ENCODE measurements around the gene INPP5B. TPM values are rescaled to one million over a fixed set of nuclear protein-coding genes. Genes with fewer than 3 reads are reported as not detected.
A peak's percentile ranks its signal among the peaks of the same experiment; 100 is the strongest.

The INPP5B gene
- total RNA-seq: 10 to 100 TPM; 27.4 to 33.1 TPM
- polyA plus RNA-seq (ENCODE audit: insufficient read length in 6 of 6): 10 to 100 TPM; 22.5 to 39.9 (median 31.3) TPM
- long read RNA-seq, donor 1, partial matches to known transcripts: 9 of 9 reads
- long read RNA-seq, donor 1, other reads (novel, unspliced or antisense): 0 of 9 reads
- long read RNA-seq, donor 2, partial matches to known transcripts: 0 of 1 reads
- long read RNA-seq, donor 2, other reads (novel, unspliced or antisense): 0 of 1 reads
- long read RNA-seq, donor 3, partial matches to known transcripts: 0 of 1 reads
- long read RNA-seq, donor 3, other reads (novel, unspliced or antisense): 0 of 1 reads
- long read RNA-seq, donor 4, partial matches to known transcripts: 1 of 6 reads
- long read RNA-seq, donor 4, other reads (novel, unspliced or antisense): 2 of 6 reads
- long read RNA-seq, donor 5, partial matches to known transcripts: 0 of 2 reads
- long read RNA-seq, donor 5, other reads (novel, unspliced or antisense): 0 of 2 reads
- long read RNA-seq, donor 6, partial matches to known transcripts: 0 of 1 reads
- long read RNA-seq, donor 6, other reads (novel, unspliced or antisense): 0 of 1 reads
- long read RNA-seq, donor 7, partial matches to known transcripts: 49 of 51 reads
- long read RNA-seq, donor 7, other reads (novel, unspliced or antisense): 0 of 51 reads
- long read RNA-seq, donor 8, partial matches to known transcripts: 5 of 7 reads
- long read RNA-seq, donor 8, other reads (novel, unspliced or antisense): 0 of 7 reads
- long read RNA-seq, donor 9: 0 reads
- long read RNA-seq, donor 10: 0 reads
- long read RNA-seq, donor 11, partial matches to known transcripts: 0 of 1 reads
- long read RNA-seq, donor 11, other reads (novel, unspliced or antisense): 0 of 1 reads
- long read RNA-seq, donor 12: 0 reads

GRCh38 chr1:37946703-37947360 lies at the start of gene INPP5B:
Gene INPP5B (minus strand): TSS chr1:37947053. CDS start chr1:37946308, 745 bp downstream.
- intact Hi-C loops (cut with DNase I): no loop called here
- TF ChIP-seq CTCF (IDR thresholded peaks at IDR 0.05): peak in 1 of 2 donors; percentile 26
- Histone ChIP-seq H3K4me3 (peak within 1 kb of the TSS; percentile 48 to 81), H3K4me1 (peaks cover 0 to 23% of the 10 kb centered on the region in 2 donors), H3K36me3 (peaks cover 0 to 31% of the 10 kb centered on the region in 2 donors), H3K27ac (peak within 1 kb of the TSS; percentile 83 to 87), H3K27me3 (no peaks in the 10 kb centered on the region), H3K9me3 (no peaks in the 10 kb centered on the region)
- ATAC-seq: peak; percentile 98
- DNase-seq: peak; percentile 83 to 94 (median 90)

DNA sequence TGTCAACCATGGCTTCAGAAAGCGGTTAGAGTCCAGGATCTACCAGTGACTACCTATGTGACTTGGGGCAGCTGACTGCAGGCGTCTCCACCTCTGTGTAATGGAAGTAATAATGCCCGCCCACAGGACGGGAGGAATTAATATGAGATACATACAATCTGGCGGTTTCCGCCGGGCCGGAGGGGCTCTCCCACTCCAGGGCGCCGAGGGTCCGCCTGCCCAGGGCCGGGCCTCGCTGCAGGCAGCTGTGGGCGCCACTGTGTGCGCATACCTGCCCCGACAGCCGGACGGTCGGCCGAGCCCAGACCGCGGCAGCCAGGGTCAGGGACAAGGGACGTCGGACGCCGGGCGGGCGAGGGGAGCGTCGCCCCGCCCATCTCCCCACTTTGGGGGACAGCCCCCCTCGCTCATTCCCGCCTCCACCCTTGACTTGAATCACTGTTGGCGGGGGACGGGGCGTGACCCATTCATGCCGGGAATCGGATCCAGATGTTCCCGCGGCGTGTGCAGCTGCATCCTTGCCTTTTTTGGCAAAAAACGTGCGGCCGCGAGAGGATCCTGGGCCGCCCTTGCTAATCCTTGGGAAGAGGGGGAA lies 49.0 kb upstream of the INPP5B start:
- DNase-seq (peak; percentile 76 to 91 (median 86)), ATAC-seq (peak; percentile 61)
- Histone ChIP-seq H3K4me3 (peak overlapping the region; percentile 44 to 49), H3K27me3 (no peaks in the 10 kb centered on the region), H3K9me3 (no peaks in the 10 kb centered on the region), H3K4me1 (peaks cover 39 to 61% of the 10 kb centered on the region in 2 donors), H3K36me3 (peaks cover 0 to 22% of the 10 kb centered on the region in 2 donors), H3K27ac (peak overlapping the region; percentile 80 to 94)
- no peak for TF ChIP-seq CTCF (IDR thresholded peaks at IDR 0.05)
- intact Hi-C loops (cut with DNase I): no loop called here

DNA sequence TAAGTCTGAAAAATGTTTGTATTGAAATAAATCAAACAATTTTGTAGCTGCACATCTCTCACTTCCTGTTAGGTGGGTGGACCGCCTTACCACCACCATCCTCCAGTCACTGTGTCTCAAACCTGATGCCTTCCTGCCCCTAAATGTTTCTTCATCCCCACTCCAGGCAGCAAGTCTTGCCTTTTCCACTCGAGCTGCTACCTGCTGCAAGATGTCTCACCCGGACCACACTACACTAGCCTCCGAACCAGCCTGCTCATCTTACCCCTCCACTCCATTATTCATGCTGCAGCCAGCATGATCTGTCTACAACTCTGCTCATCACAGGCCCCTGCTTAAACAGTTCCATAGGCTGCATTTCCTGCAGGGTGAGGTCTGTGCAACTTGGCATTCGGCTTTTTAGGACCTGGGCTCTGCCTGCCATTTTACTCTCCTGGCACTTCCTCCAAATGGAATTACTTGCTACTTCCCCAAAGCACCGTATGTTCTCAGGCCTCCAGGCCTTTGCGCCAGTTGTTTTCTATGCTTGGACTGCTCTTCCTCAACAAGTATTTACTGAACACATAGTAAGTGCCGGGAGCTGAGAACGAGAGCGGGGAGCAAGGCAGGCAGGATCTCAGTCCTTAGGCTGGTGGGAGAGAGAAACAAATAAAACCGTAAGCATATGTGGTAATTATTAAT lies 48.2 kb upstream of the INPP5B start:
- peak overlapping the region in 1 of 2 donors; percentile 44 for H3K4me3 ChIP-seq
- DNase-seq (no peak), ATAC-seq (peak; percentile 9)
- peak overlapping the region; percentile 80 to 94 for H3K27ac ChIP-seq
- TF ChIP-seq CTCF (IDR thresholded peaks at IDR 0.05): no peak
- peaks cover 0 to 22% of the 10 kb centered on the region in 2 donors for H3K36me3 ChIP-seq
- H3K9me3 ChIP-seq: no peaks in the 10 kb centered on the region
- H3K27me3 ChIP-seq: no peaks in the 10 kb centered on the region
- intact Hi-C loops (cut with DNase I): no loop called here
- peaks cover 31 to 60% of the 10 kb centered on the region in 2 donors for H3K4me1 ChIP-seq

DNA sequence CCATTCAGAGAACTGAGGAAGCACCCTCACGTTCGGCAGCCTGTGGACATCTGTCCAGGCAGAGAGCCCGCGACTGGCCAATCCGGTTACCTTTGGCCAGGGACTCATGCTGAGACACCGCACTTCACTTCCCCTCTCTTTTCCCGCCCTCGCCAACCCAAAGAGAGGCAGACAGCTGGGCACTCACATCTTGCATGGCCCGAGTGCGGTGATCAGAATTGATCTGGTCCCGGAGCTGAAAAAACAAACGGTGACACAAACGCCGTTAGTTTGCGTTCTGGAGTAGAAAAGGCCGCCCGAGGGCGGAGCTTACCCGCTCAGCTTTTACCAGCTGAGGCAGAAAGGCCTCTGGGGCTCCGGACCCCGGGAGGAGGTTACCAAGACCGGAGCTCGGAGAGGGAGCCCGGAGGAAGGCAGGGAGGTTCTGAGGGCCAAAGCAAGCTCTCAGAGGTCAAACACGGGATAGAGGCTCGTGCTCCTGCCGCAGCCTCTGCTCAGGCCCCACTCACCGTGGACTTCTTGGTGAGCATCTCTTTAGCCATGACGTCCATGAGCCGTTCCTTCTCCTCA lies 42.6 kb upstream of the INPP5B start:
- no peaks in the 10 kb centered on the region for H3K9me3 ChIP-seq
- peak overlapping the region; percentile 86 to 99 for H3K4me3 ChIP-seq
- H3K4me1 ChIP-seq: peaks cover 0 to 24% of the 10 kb centered on the region in 2 donors
- no peak for TF ChIP-seq CTCF (IDR thresholded peaks at IDR 0.05)
- H3K27ac ChIP-seq: peak overlapping the region; percentile 80 to 85
- peak; percentile 64 for ATAC-seq
- DNase-seq: peak in 2 of 4 donors; percentile 64 to 84
- peaks cover 2 to 33% of the 10 kb centered on the region in 2 donors for H3K36me3 ChIP-seq
- no peaks in the 10 kb centered on the region for H3K27me3 ChIP-seq
- intact Hi-C loops (cut with DNase I): no loop called here

All from left lung (tissue), 14 donors.